ENCODE measurements around the gene ATP10D.

GRCh38 chr4:47572981-47573380, 87.9 kb downstream of the ATP10D start:
- TF ChIP-seq CTCF (IDR thresholded peaks at IDR 0.05) (no peak), EP300 (IDR thresholded peaks at IDR 0.05) (no peak), POLR2A (IDR thresholded peaks at IDR 0.05) (no peak)

All from tibial nerve (tissue), 4 donors.